ENCODE results near the gene ADI1. TPM values are rescaled to one million over a fixed set of nuclear protein-coding genes. Genes with fewer than 3 reads are reported as not detected.
"Not testable (repeated sequence)": the region's sequence is repeated elsewhere in the genome, so short reads cannot be mapped to it uniquely, and the experiment has no call there.

The ADI1 gene
- total RNA-seq, 1 donor from 2014 or later = 38.1 TPM

- H3K9ac ChIP-seq (ENCODE audit: low read depth in 1 of 3, low read length in 3 of 3); H3K9me3 ChIP-seq (ENCODE audit: control insufficient read depth in 3 of 3, low read length in 3 of 3); H3K4me3 ChIP-seq (ENCODE audit: low read length in 3 of 3); H3K27ac ChIP-seq (ENCODE audit: low read depth, low read length); H3K27me3 ChIP-seq (ENCODE audit: control insufficient read depth in 3 of 3, insufficient read depth in 3 of 3, low read length in 3 of 3): not testable (repeated sequence)
- Histone ChIP-seq H3K4me1 (ENCODE audit: control insufficient read depth in 3 of 3, insufficient read depth in 3 of 3, low read length in 3 of 3) (peaks cover 9 to 16% (median 15%) of the 10 kb centered on the region in 3 donors), H3K36me3 (ENCODE audit: control insufficient read depth in 3 of 3, insufficient read depth in 3 of 3, low read length in 3 of 3) (peaks cover 10 to 29% (median 26%) of the 10 kb centered on the region in 3 donors)
These were observed 3.9 kb downstream of the ADI1 start for GRCh38 chr2:3515438-3515837.

- Histone ChIP-seq H3K27ac (ENCODE audit: low read depth, low read length) (no peak overlapping the region), H3K9me3 (ENCODE audit: control insufficient read depth in 3 of 3, low read length in 3 of 3) (no peaks in the 10 kb centered on the region), H3K36me3 (ENCODE audit: control insufficient read depth in 3 of 3, insufficient read depth in 3 of 3, low read length in 3 of 3) (peaks cover 10 to 33% (median 32%) of the 10 kb centered on the region in 3 donors), H3K27me3 (ENCODE audit: control insufficient read depth in 3 of 3, insufficient read depth in 3 of 3, low read length in 3 of 3) (no peaks in the 10 kb centered on the region), H3K4me3 (ENCODE audit: low read length in 3 of 3) (no peak overlapping the region), H3K4me1 (ENCODE audit: control insufficient read depth in 3 of 3, insufficient read depth in 3 of 3, low read length in 3 of 3) (peaks cover 4 to 9% (median 4%) of the 10 kb centered on the region in 3 donors), H3K9ac (ENCODE audit: low read depth in 1 of 3, low read length in 3 of 3) (no peak overlapping the region)
These were observed 6.1 kb downstream of the ADI1 start for GRCh38 chr2:3513026-3513810.

DNA sequence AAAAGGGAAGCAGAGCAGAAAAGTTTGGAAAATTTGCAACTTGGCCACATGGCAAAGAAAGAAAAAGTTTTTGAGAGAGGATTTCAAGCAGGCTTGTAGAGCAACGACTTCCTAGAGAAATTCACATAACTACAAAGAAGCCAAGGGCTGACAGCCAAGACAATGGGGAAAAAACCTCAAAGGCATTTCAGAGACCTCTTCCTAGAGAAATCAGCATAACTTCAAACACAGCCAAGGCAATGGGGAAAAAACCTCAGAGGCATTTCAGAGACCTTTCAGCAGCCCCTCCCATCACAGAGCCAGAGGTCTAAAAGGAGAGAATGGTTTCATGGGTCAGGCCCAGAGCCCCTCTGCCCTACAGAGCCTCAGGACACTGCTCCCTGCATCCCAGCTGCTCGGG is 7.2 kb downstream of the ADI1 start:
- Histone ChIP-seq H3K9me3 (ENCODE audit: control insufficient read depth in 3 of 3, low read length in 3 of 3) (no peaks in the 10 kb centered on the region), H3K4me1 (ENCODE audit: control insufficient read depth in 3 of 3, insufficient read depth in 3 of 3, low read length in 3 of 3) (peaks cover 0 to under 1% (median 0%) of the 10 kb centered on the region in 3 donors), H3K27ac (ENCODE audit: low read depth, low read length) (no peak overlapping the region), H3K4me3 (ENCODE audit: low read length in 3 of 3) (no peak overlapping the region), H3K36me3 (ENCODE audit: control insufficient read depth in 3 of 3, insufficient read depth in 3 of 3, low read length in 3 of 3) (peaks cover 10 to 33% (median 32%) of the 10 kb centered on the region in 3 donors), H3K9ac (ENCODE audit: low read depth in 1 of 3, low read length in 3 of 3) (no peak overlapping the region), H3K27me3 (ENCODE audit: control insufficient read depth in 3 of 3, insufficient read depth in 3 of 3, low read length in 3 of 3) (no peaks in the 10 kb centered on the region)

DNA sequence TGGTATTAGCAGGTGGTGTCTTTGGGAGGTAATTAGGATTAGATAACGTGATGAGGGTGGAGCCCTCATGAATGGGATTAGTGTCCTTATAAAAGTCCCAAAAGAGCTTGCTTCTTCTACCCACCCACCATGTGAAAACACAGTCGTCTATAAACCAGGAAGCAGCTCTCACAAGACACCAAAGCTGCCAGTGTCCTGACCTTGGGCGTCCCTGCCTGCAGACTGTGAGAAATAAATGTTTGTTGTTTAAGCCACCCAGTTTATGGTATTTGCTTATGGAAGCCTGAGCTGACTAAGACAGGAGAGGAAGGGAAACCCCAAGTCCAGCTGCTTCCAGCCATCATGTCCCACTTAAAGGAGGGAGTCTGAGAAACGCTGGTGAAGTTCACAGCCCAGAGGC is 13.6 kb downstream of the ADI1 start:
- H3K4me3 ChIP-seq (ENCODE audit: low read length in 3 of 3) = no peak overlapping the region
- H3K9ac ChIP-seq (ENCODE audit: low read depth in 1 of 3, low read length in 3 of 3) = no peak overlapping the region
- peaks cover 22 to 39% (median 29%) of the 10 kb centered on the region in 3 donors for H3K36me3 ChIP-seq (ENCODE audit: control insufficient read depth in 3 of 3, insufficient read depth in 3 of 3, low read length in 3 of 3)
- H3K27ac ChIP-seq (ENCODE audit: low read depth, low read length) = no peak overlapping the region
- peaks cover 0 to 3% (median 0%) of the 10 kb centered on the region in 3 donors for H3K4me1 ChIP-seq (ENCODE audit: control insufficient read depth in 3 of 3, insufficient read depth in 3 of 3, low read length in 3 of 3)
- no peaks in the 10 kb centered on the region for H3K27me3 ChIP-seq (ENCODE audit: control insufficient read depth in 3 of 3, insufficient read depth in 3 of 3, low read length in 3 of 3)
- H3K9me3 ChIP-seq (ENCODE audit: control insufficient read depth in 3 of 3, low read length in 3 of 3) = no peaks in the 10 kb centered on the region

GRCh38 chr2:3504741-3505140 is 14.6 kb downstream of the ADI1 start:
- no peak overlapping the region for H3K27ac ChIP-seq (ENCODE audit: low read depth, low read length)
- H3K27me3 ChIP-seq (ENCODE audit: control insufficient read depth in 3 of 3, insufficient read depth in 3 of 3, low read length in 3 of 3) = no peaks in the 10 kb centered on the region
- no peak overlapping the region for H3K9ac ChIP-seq (ENCODE audit: low read depth in 1 of 3, low read length in 3 of 3)
- no peaks in the 10 kb centered on the region for H3K9me3 ChIP-seq (ENCODE audit: control insufficient read depth in 3 of 3, low read length in 3 of 3)
- peaks cover 0 to 3% (median 0%) of the 10 kb centered on the region in 3 donors for H3K4me1 ChIP-seq (ENCODE audit: control insufficient read depth in 3 of 3, insufficient read depth in 3 of 3, low read length in 3 of 3)
- peaks cover 30 to 42% (median 33%) of the 10 kb centered on the region in 3 donors for H3K36me3 ChIP-seq (ENCODE audit: control insufficient read depth in 3 of 3, insufficient read depth in 3 of 3, low read length in 3 of 3)
- H3K4me3 ChIP-seq (ENCODE audit: low read length in 3 of 3) = no peak overlapping the region

DNA sequence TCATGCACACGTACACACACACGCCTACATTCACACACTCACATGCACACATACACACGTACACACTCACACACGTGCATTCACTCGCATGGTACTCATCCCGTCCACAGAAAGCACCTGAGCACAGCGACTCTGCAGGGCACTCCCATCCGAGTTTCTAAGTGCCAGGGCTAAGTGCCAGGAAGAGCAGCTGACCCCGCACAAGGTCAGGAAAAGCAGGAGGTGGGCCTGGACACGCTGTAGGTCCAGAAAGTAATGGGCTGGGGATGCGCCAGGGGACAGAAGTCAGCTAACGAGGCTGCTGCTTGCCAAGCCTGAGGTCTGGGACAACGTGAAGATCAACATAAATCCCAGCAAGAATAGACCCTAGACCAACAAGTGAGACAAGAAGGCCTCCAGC is 15.8 kb downstream of the ADI1 start:
- H3K27ac ChIP-seq (ENCODE audit: low read depth, low read length) = no peak overlapping the region

GRCh38 chr2:3503046-3503445 is 16.3 kb downstream of the ADI1 start:
- Histone ChIP-seq H3K9me3 (ENCODE audit: control insufficient read depth in 3 of 3, low read length in 3 of 3) (no peaks in the 10 kb centered on the region), H3K4me1 (ENCODE audit: control insufficient read depth in 3 of 3, insufficient read depth in 3 of 3, low read length in 3 of 3) (peaks cover 0 to 3% (median 0%) of the 10 kb centered on the region in 3 donors), H3K27ac (ENCODE audit: low read depth, low read length) (no peak overlapping the region), H3K9ac (ENCODE audit: low read depth in 1 of 3, low read length in 3 of 3) (no peak overlapping the region), H3K4me3 (ENCODE audit: low read length in 3 of 3) (no peak overlapping the region), H3K36me3 (ENCODE audit: control insufficient read depth in 3 of 3, insufficient read depth in 3 of 3, low read length in 3 of 3) (peaks cover 44 to 55% (median 45%) of the 10 kb centered on the region in 3 donors), H3K27me3 (ENCODE audit: control insufficient read depth in 3 of 3, insufficient read depth in 3 of 3, low read length in 3 of 3) (no peaks in the 10 kb centered on the region)

More for the DNA sequence above, 15.8 kb downstream of the ADI1 start:
- Histone ChIP-seq H3K27me3 (ENCODE audit: control insufficient read depth in 3 of 3, insufficient read depth in 3 of 3, low read length in 3 of 3) (no peaks in the 10 kb centered on the region), H3K9ac (ENCODE audit: low read depth in 1 of 3, low read length in 3 of 3) (no peak overlapping the region), H3K36me3 (ENCODE audit: control insufficient read depth in 3 of 3, insufficient read depth in 3 of 3, low read length in 3 of 3) (peaks cover 41 to 51% (median 43%) of the 10 kb centered on the region in 3 donors), H3K9me3 (ENCODE audit: control insufficient read depth in 3 of 3, low read length in 3 of 3) (no peaks in the 10 kb centered on the region), H3K4me1 (ENCODE audit: control insufficient read depth in 3 of 3, insufficient read depth in 3 of 3, low read length in 3 of 3) (peaks cover 0 to 3% (median 0%) of the 10 kb centered on the region in 3 donors), H3K4me3 (ENCODE audit: low read length in 3 of 3) (no peak overlapping the region)

DNA sequence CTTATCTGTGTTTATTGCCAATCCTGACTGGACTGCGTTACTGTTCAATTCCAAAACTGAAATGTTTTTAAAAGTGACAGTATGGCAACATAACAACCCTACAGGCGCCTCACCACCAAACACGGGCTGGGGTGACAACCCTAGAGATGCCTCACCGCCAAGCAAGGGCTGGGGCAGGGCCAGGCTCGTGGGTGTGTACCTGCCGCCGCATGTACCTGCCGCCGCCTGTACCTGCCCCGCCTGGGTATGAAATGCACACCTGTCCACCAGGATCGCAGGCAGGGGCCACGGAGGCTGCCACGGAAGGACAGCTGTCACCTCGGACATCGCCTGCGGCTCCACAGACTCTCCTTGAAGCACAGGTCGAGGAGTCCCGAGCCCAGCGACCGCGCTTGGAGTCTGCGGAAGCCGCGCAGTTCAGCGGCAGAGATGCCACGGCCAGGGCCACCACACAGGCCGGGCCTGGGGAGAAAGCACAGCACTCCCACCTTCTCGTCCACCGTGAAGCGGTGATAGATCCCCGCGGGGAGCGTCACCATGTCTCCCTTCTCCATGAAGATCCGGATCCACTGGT is 18.9 kb downstream of the ADI1 start:
- H3K4me3 ChIP-seq (ENCODE audit: low read length in 3 of 3) = no peak overlapping the region
- no peak overlapping the region for H3K9ac ChIP-seq (ENCODE audit: low read depth in 1 of 3, low read length in 3 of 3)
- no peaks in the 10 kb centered on the region for H3K9me3 ChIP-seq (ENCODE audit: control insufficient read depth in 3 of 3, low read length in 3 of 3)
- H3K27ac ChIP-seq (ENCODE audit: low read depth, low read length) = no peak overlapping the region
- no peaks in the 10 kb centered on the region for H3K27me3 ChIP-seq (ENCODE audit: control insufficient read depth in 3 of 3, insufficient read depth in 3 of 3, low read length in 3 of 3)
- H3K4me1 ChIP-seq (ENCODE audit: control insufficient read depth in 3 of 3, insufficient read depth in 3 of 3, low read length in 3 of 3) = peaks cover 0 to 2% (median 0%) of the 10 kb centered on the region in 3 donors
- H3K36me3 ChIP-seq (ENCODE audit: control insufficient read depth in 3 of 3, insufficient read depth in 3 of 3, low read length in 3 of 3) = peaks cover 50 to 64% (median 60%) of the 10 kb centered on the region in 3 donors

GRCh38 chr2:3498783-3499394 is 20.4 kb downstream of the ADI1 start:
- no peak overlapping the region for H3K9ac ChIP-seq (ENCODE audit: low read depth in 1 of 3, low read length in 3 of 3)
- H3K4me3 ChIP-seq (ENCODE audit: low read length in 3 of 3) = no peak overlapping the region
- H3K9me3 ChIP-seq (ENCODE audit: control insufficient read depth in 3 of 3, low read length in 3 of 3) = no peaks in the 10 kb centered on the region
- no peaks in the 10 kb centered on the region for H3K4me1 ChIP-seq (ENCODE audit: control insufficient read depth in 3 of 3, insufficient read depth in 3 of 3, low read length in 3 of 3)
- H3K27me3 ChIP-seq (ENCODE audit: control insufficient read depth in 3 of 3, insufficient read depth in 3 of 3, low read length in 3 of 3) = no peaks in the 10 kb centered on the region
- H3K27ac ChIP-seq (ENCODE audit: low read depth, low read length) = no peak overlapping the region
- H3K36me3 ChIP-seq (ENCODE audit: control insufficient read depth in 3 of 3, insufficient read depth in 3 of 3, low read length in 3 of 3) = peaks cover 55 to 59% (median 57%) of the 10 kb centered on the region in 3 donors

DNA sequence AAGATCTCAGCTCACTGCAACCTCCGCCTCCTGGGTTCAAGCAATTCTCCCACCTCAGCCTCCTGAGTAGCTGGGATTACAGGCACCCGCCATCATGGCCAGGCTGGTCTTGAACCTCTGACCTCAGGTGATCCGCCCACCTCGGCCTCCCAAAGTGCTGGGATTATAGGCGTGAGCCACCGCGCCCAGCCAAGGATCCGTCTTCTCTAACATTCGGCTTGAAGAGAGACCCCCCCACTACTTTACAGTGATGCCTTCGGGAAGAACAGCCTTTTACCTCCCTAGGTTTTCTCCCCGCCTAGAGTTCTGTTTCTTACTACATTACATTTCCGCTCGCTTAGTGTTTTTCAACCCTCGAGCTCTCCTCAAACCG is 22.6 kb downstream of the ADI1 start:
- H3K9me3 ChIP-seq (ENCODE audit: control insufficient read depth in 3 of 3, low read length in 3 of 3); H3K27me3 ChIP-seq (ENCODE audit: control insufficient read depth in 3 of 3, insufficient read depth in 3 of 3, low read length in 3 of 3); H3K9ac ChIP-seq (ENCODE audit: low read depth in 1 of 3, low read length in 3 of 3); H3K4me3 ChIP-seq (ENCODE audit: low read length in 3 of 3); H3K27ac ChIP-seq (ENCODE audit: low read depth, low read length); H3K4me1 ChIP-seq (ENCODE audit: control insufficient read depth in 3 of 3, insufficient read depth in 3 of 3, low read length in 3 of 3): not testable (repeated sequence)
- peaks cover 43 to 48% (median 44%) of the 10 kb centered on the region in 3 donors for H3K36me3 ChIP-seq (ENCODE audit: control insufficient read depth in 3 of 3, insufficient read depth in 3 of 3, low read length in 3 of 3)
